IMR-90 (cell line): Measurements from ENCODE around the gene EIF4A2. TPM values are rescaled to one million over a fixed set of nuclear protein-coding genes. Genes with fewer than 3 reads are reported as not detected.

Experiments
- ATAC-seq: fragments of 200-7000 bp; cut with Tn5 transposase; 2 replicates; pipeline ENCODE4 v1.9.1; 2020; ENCODE audit warnings: low read depth, mild to moderate bottlenecking, moderate library complexity
- BruUV-seq: library from RNA; stranded (reverse); fragments of 400-500 nt; replicated peaks from 2 replicates; lab custom pipeline; 2021; lab: Mats Ljungman, UMichigan
- CTCF ChIA-PET: fragments of 300-600 bp; formaldehyde crosslinking; extraction: SDS; loops from one replicate; lab custom pipeline; 2021; ENCODE audit warnings: antibody characterized with exemption; lab: Yijun Ruan, JAX
- POLR2A ChIA-PET: fragments of 300-600 bp; sonication (Branson Sonifier 250); formaldehyde crosslinking; loops from one replicate; lab custom pipeline; 2022; ENCODE audit warnings: antibody characterized with exemption; ENCODE audit not compliant: unreplicated experiment; lab: Charles Lee
- DNase-seq: peaks from one replicate; pipeline ENCODE4 v3.0.0; 2013
- H2AFZ ChIP-seq: replicated peaks from 2 replicates; pipeline ENCODE3; 2013; ENCODE audit warnings: low read length, mild to moderate bottlenecking; ENCODE audit not compliant: poor library complexity
- H2AK5ac ChIP-seq: 2 replicates; pipeline ENCODE4 v1.6.1; 2013; ENCODE audit warnings: low read depth, low read length, inconsistent platforms
- H2AK9ac ChIP-seq: replicated peaks from 2 replicates; pipeline ENCODE3; 2013; ENCODE audit warnings: mild to moderate bottlenecking, low read depth, low read length, moderate library complexity; ENCODE audit not compliant: poor library complexity
- H2BK120ac ChIP-seq: 2 replicates; pipeline ENCODE4 v1.6.1; 2013; ENCODE audit warnings: low read depth, low read length, inconsistent platforms
- H2BK15ac ChIP-seq: 3 replicates; pipeline ENCODE4 v1.6.1; 2013; ENCODE audit warnings: low read depth, low read length, inconsistent platforms
- H2BK20ac ChIP-seq: 2 replicates; pipeline ENCODE4 v1.6.1; 2013; ENCODE audit warnings: low read depth, mild to moderate bottlenecking, inconsistent platforms, low read length, moderate library complexity
- H2BK5ac ChIP-seq: 2 replicates; pipeline ENCODE4 v1.6.1; 2013; ENCODE audit warnings: mild to moderate bottlenecking, low read depth, low read length, inconsistent platforms; ENCODE audit not compliant: poor library complexity, severe bottlenecking
- H3K14ac ChIP-seq: replicated peaks from 2 replicates; pipeline ENCODE4 v1.6.1; 2013; ENCODE audit warnings: low read depth, low read length, inconsistent platforms
- H3K18ac ChIP-seq: 2 replicates; pipeline ENCODE4 v1.6.1; 2013; ENCODE audit warnings: low read depth, low read length, control low read depth
- H3K23ac ChIP-seq: 2 replicates; pipeline ENCODE4 v1.6.1; 2013; ENCODE audit warnings: low read depth, low read length, inconsistent platforms
- H3K27ac ChIP-seq: 2 replicates; pipeline ENCODE4 v1.5.1; 2013; ENCODE audit warnings: mild to moderate bottlenecking, control low read depth, low read length; ENCODE audit not compliant: insufficient read depth
- H3K27me3 ChIP-seq: 2 replicates; pipeline ENCODE4 v1.6.1; 2013; ENCODE audit warnings: low read length; ENCODE audit not compliant: control insufficient read depth, insufficient read depth
- H3K36me3 ChIP-seq: 2 replicates; pipeline ENCODE4 v1.6.1; 2013; ENCODE audit warnings: low read length, mixed read lengths; ENCODE audit not compliant: control insufficient read depth, insufficient read depth
- H3K4ac ChIP-seq: 2 replicates; pipeline ENCODE4 v1.6.1; 2013; ENCODE audit warnings: low read depth, low read length, inconsistent platforms
- H3K4me1 ChIP-seq: 2 replicates; pipeline ENCODE4 v1.6.1; 2013; ENCODE audit warnings: low read length, mixed read lengths; ENCODE audit not compliant: control insufficient read depth, insufficient read depth
- H3K4me2 ChIP-seq: 2 replicates; pipeline ENCODE4 v1.6.1; 2013; ENCODE audit warnings: low read depth, mild to moderate bottlenecking, control low read depth, low read length, moderate library complexity
- H3K4me3 ChIP-seq: 2 replicates; pipeline ENCODE4 v1.5.1; 2013; ENCODE audit warnings: low read depth, mild to moderate bottlenecking, control low read depth, low read length, moderate library complexity; ENCODE audit not compliant: insufficient read depth
- H3K56ac ChIP-seq: 2 replicates; pipeline ENCODE4 v1.6.1; 2013; ENCODE audit warnings: low read length, inconsistent platforms; ENCODE audit not compliant: insufficient read depth; ENCODE audit errors: extremely low read depth
- H3K79me1 ChIP-seq, 2 experiments: 2 replicates each; pipeline ENCODE4 v1.6.1; 2013; ENCODE audit warnings: low read length in 2 of 2, inconsistent platforms in 1 of 2, low read depth in 1 of 2
- H3K9ac ChIP-seq: 2 replicates; pipeline ENCODE4 v1.6.1; 2013; ENCODE audit warnings: low read depth, low read length, control low read depth
- H3K9me1 ChIP-seq: 2 replicates; pipeline ENCODE4 v1.6.1; 2013; ENCODE audit warnings: low read length, inconsistent platforms; ENCODE audit not compliant: insufficient read depth
- H3K9me3 ChIP-seq: 2 replicates; pipeline ENCODE4 v1.6.1; 2013; ENCODE audit warnings: low read length; ENCODE audit not compliant: control insufficient read depth, insufficient read depth
- H4K20me1 ChIP-seq: 2 replicates; pipeline ENCODE4 v1.6.1; 2013; ENCODE audit warnings: low read length, inconsistent platforms; ENCODE audit not compliant: insufficient read depth
- H4K5ac ChIP-seq: 2 replicates; pipeline ENCODE4 v1.6.1; 2013; ENCODE audit warnings: mild to moderate bottlenecking, low read depth, low read length, control low read depth
- H4K8ac ChIP-seq, 2 experiments: 2 replicates each; pipeline ENCODE4 v1.6.1; 2013; ENCODE audit warnings: low read depth in 2 of 2, low read length in 2 of 2, control low read depth in 1 of 2, inconsistent platforms in 1 of 2
- H4K91ac ChIP-seq: 2 replicates; pipeline ENCODE4 v1.6.1; 2013; ENCODE audit warnings: low read depth, low read length, inconsistent platforms; ENCODE audit not compliant: insufficient read depth
- BHLHE40 ChIP-seq: fragments of 150-350 bp; IDR thresholded peaks from 2 replicates; pipeline ENCODE4 v1.6.1; 2016; ENCODE audit warnings: mild to moderate bottlenecking, low read depth, low read length
- CEBPB ChIP-seq: IDR thresholded peaks from 2 replicates; pipeline ENCODE4 v1.6.1; 2012; ENCODE audit warnings: low read depth, low read length, improper control_type of control experiment
- CHD1 ChIP-seq: IDR thresholded peaks from 2 replicates; pipeline ENCODE4 v1.6.1; 2012; ENCODE audit warnings: low read depth, low read length, improper control_type of control experiment
- ELK1 ChIP-seq: fragments of 150-350 bp; IDR thresholded peaks from 2 replicates; pipeline ENCODE4 v1.6.1; 2016; ENCODE audit warnings: low read depth, mild to moderate bottlenecking, low read length, moderate library complexity, borderline replicate concordance
- FOS ChIP-seq: fragments of 150-350 bp; IDR thresholded peaks from 2 replicates; pipeline ENCODE4 v1.6.1; 2016; ENCODE audit warnings: low read depth, low read length
- MAFK ChIP-seq: IDR thresholded peaks from 2 replicates; pipeline ENCODE4 v1.6.1; 2012; ENCODE audit warnings: low read depth, low read length, improper control_type of control experiment
- MAZ ChIP-seq: IDR thresholded peaks from 2 replicates; pipeline ENCODE4 v1.6.1; 2012; ENCODE audit warnings: low read depth, mild to moderate bottlenecking, low read length, improper control_type of control experiment, moderate library complexity, borderline replicate concordance
- MXI1 ChIP-seq: IDR thresholded peaks from 2 replicates; pipeline ENCODE4 v1.6.1; 2012; ENCODE audit warnings: low read depth, mild to moderate bottlenecking, low read length, moderate library complexity, borderline replicate concordance
- NFE2L2 ChIP-seq: fragments of 150-350 bp; IDR thresholded peaks from 2 replicates; pipeline ENCODE4 v1.6.1; 2016; ENCODE audit warnings: low read depth, mild to moderate bottlenecking, low read length
- POLR2A ChIP-seq: IDR thresholded peaks from 2 replicates; pipeline ENCODE4 v1.6.1; 2012; ENCODE audit warnings: mild to moderate bottlenecking, low read depth, low read length
- RAD21 ChIP-seq: IDR thresholded peaks from 2 replicates; pipeline ENCODE4 v1.6.1; 2012; ENCODE audit warnings: low read length, improper control_type of control experiment
- RCOR1 ChIP-seq: IDR thresholded peaks from 2 replicates; pipeline ENCODE4 v1.6.1; 2012; ENCODE audit warnings: mild to moderate bottlenecking, low read length, improper control_type of control experiment; ENCODE audit not compliant: insufficient replicate concordance
- RFX5 ChIP-seq: IDR thresholded peaks from 2 replicates; pipeline ENCODE4 v1.8.0; 2012; ENCODE audit warnings: low read depth, mild to moderate bottlenecking, low read length, moderate library complexity
- SMC3 ChIP-seq: fragments of 150-350 bp; IDR thresholded peaks from 2 replicates; pipeline ENCODE4 v1.6.1; 2016; ENCODE audit warnings: low read depth, mild to moderate bottlenecking, antibody characterized with exemption, low read length, moderate library complexity
- USF2 ChIP-seq: fragments of 150-350 bp; IDR thresholded peaks from 2 replicates; pipeline ENCODE4 v1.6.1; 2017; ENCODE audit warnings: mild to moderate bottlenecking, antibody characterized with exemption, low read length, low read depth
- WGBS, 2 experiments: methylation state at CpG; one replicate each; pipeline versions ENCODE4 v1.1.5 to v1.1.7; 2013; ENCODE audit warnings: missing lambda C conversion rate in 2 of 2; ENCODE audit not compliant: insufficient read length in 1 of 2; ENCODE audit errors: extremely low coverage in 2 of 2; 5-methylcytosine and 5-hydroxymethylcytosine counted together
- dilution Hi-C: fragments of 300-500 bp; cut with HindIII; formaldehyde crosslinking; loops from one replicate; pipeline ENCODE4 v1.14.3; 2018; ENCODE audit warnings: low sequenced_read_pairs; ENCODE audit not compliant: unreplicated experiment
- in situ Hi-C: fragments of 300-500 bp; cut with MboI; formaldehyde crosslinking; loops from 3 replicates; pipeline ENCODE4 v1.14.3; 2019; ENCODE audit warnings: low sequenced_read_pairs, inconsistent platforms, mixed read lengths
- intact Hi-C: fragments of 100-400 bp; cut with micrococcal nuclease; formaldehyde crosslinking; loops from 2 replicates; pipeline ENCODE4 v1.10.0; 2022
- polyA plus RNA-seq, 3 experiments: library from polyadenylated mRNA; depleted of rRNA; stranded (reverse); fragments of >200 nt; gene quantifications; 2 replicates each; pipeline ENCODE4 v1.2.3, GENCODE V29; 2012; ENCODE audit warnings: low replicate concordance in 1 of 3
- total RNA-seq: library from RNA; depleted of rRNA; stranded (reverse); fragments of >200 nt; gene quantifications from 2 replicates; pipeline ENCODE4 v1.2.3, GENCODE V29; 2012
- TF ChIP-seq, protein P1 (sequence below): conservative IDR thresholded peaks from 2 replicates; pipeline ENCODE4 v1.5.1; 2012; ENCODE audit warnings: mild to moderate bottlenecking, low read depth, low read length, improper control_type of control experiment

The EIF4A2 gene
- total and polyA plus RNA-seq, 2 of the 4 experiments (the other 2 are of a cell fraction): 310 to 320 TPM

DNA sequence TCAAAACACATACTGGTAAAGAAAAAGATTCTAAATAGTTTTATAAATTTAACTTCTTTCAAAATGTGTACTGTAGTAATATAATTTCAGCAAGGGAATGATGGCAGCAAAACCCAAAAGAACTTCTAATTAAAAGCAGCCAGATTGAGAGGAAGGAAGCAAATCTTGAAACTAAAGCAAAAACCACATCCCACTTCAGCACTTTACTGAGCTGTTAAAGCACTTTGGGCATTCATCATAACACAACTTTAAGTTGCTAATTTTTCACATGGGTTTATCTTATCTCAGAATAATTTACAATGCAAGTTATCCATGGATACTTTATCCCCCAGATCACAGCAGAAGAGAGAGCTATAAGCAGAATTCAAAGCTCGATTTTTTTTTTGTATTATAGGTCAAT lies 16.9 kb downstream of the EIF4A2 start:
- H4K20me1 ChIP-seq: no peaks in the 10 kb centered on the region
- no peak overlapping the region for H4K5ac ChIP-seq
- H2AK5ac ChIP-seq: no peak overlapping the region
- no peak overlapping the region for H3K56ac ChIP-seq
- no peak overlapping the region for H2BK15ac ChIP-seq
- TF ChIP-seq MAZ (no peak), RCOR1 (no peak), RAD21 (no peak), MAFK (no peak), MXI1 (no peak), POLR2A (no peak), CHD1 (no peak), FOS (no peak), ELK1 (no peak), NFE2L2 (no peak), SMC3 (no peak), BHLHE40 (no peak), CEBPB (no peak), RFX5 (no peak), USF2 (no peak)
- TF ChIP-seq, protein P1, sequence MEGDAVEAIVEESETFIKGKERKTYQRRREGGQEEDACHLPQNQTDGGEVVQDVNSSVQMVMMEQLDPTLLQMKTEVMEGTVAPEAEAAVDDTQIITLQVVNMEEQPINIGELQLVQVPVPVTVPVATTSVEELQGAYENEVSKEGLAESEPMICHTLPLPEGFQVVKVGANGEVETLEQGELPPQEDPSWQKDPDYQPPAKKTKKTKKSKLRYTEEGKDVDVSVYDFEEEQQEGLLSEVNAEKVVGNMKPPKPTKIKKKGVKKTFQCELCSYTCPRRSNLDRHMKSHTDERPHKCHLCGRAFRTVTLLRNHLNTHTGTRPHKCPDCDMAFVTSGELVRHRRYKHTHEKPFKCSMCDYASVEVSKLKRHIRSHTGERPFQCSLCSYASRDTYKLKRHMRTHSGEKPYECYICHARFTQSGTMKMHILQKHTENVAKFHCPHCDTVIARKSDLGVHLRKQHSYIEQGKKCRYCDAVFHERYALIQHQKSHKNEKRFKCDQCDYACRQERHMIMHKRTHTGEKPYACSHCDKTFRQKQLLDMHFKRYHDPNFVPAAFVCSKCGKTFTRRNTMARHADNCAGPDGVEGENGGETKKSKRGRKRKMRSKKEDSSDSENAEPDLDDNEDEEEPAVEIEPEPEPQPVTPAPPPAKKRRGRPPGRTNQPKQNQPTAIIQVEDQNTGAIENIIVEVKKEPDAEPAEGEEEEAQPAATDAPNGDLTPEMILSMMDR: no peak
- no peaks in the 10 kb centered on the region for H3K9me3 ChIP-seq
- H3K23ac ChIP-seq: no peak overlapping the region
- H2BK20ac ChIP-seq: no peak overlapping the region
- no peaks in the 10 kb centered on the region for H3K4me1 ChIP-seq
- no peak overlapping the region for H3K14ac ChIP-seq
- no peak overlapping the region for H3K18ac ChIP-seq
- ATAC-seq: no peak
- H2BK5ac ChIP-seq: no peak overlapping the region
- no peak overlapping the region for H3K4ac ChIP-seq
- DNase-seq: no peak
- no peaks in the 10 kb centered on the region for H3K27me3 ChIP-seq
- no peak overlapping the region for H4K8ac ChIP-seq
- CTCF ChIA-PET: no interaction called here
- H3K9ac ChIP-seq: no peak overlapping the region
- H2AK9ac ChIP-seq: no peak overlapping the region
- peaks cover 6% of the 10 kb centered on the region; the same call in 1 of the 2 replicates for H3K36me3 ChIP-seq
- H2BK120ac ChIP-seq: no peak overlapping the region
- no peak overlapping the region for H3K27ac ChIP-seq
- dilution Hi-C loops (no loop called here), intact Hi-C loops (no loop called here), in situ Hi-C loops (loop anchor here (25.0 kb wide), 1 partner anchor 813 kb away; no protein-coding TSS in a partner anchor)
- H3K4me2 ChIP-seq: no peak overlapping the region
- no CpG with 5 or more reads among the region's 1 CpG for WGBS, 2 experiments
- POLR2A ChIA-PET: no interaction called here
- H3K4me3 ChIP-seq: no peak overlapping the region
- no TSS peak for BruUV-seq
- H3K79me1 ChIP-seq: peaks cover 6 to 12% of the 10 kb centered on the region in 2 experiments
- H4K91ac ChIP-seq: no peak overlapping the region
- no peaks in the 10 kb centered on the region for H3K9me1 ChIP-seq
- no peak overlapping the region for H2AFZ ChIP-seq
